ENCODE data around the gene IQSEC3. TPM values are rescaled to one million over a fixed set of nuclear protein-coding genes. Genes with fewer than 3 reads are reported as not detected.
A peak's percentile ranks its signal among the peaks of the same experiment; 100 is the strongest.

Gene IQSEC3
- total RNA-seq, 1 experiment from 2014 or later: 1.7 TPM

DNA sequence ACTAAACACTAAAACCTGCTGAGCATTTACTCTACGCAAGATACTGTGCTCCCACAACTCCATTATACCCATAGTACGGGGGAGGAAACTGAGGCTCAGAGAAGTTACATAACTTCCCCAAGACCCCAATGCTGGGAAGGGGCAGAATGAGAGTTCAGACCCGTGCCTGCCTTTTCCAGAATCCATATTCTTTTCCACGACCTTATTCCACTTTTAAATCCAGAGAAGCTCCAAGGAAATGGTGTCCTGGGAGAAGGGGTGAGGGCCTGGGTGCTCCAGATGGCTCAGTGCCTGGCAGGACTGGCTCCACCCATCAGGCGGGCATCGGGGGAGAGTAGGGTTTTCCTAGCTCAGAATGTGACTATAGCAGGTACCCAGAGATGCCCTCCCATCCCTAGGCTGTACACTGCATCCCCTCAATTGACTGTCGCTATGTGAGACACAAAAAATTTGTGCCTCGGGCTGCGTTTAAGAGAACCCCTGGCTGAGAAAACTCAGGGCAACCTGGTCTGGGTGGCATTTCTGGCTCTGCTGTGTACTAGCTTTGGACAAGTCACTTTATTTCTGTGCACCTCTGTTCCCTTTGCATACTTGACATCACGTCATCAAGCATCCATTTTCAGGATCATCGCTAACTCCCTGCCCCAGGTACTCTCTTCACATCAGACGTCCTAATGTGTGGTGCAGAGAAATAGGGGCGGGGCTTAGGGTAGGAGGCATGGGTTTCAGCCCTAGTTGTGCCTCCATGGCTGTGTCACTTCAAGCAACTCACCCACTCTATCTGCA is 11.6 kb upstream of the IQSEC3 start:
- ChIA-PET POLR2A (interaction anchor here (0.6 kb wide), 1 partner anchor 55 kb away, joined by 3 read pairs; no protein-coding TSS in a partner anchor), CTCF (interaction anchor here (0.7 kb wide), 1 partner anchor 150 kb away, joined by 3 read pairs; no protein-coding TSS in a partner anchor)
- Mint-ChIP-seq H3K4me1 (peaks cover 8% of the 10 kb centered on the region), H3K9me3 (peaks cover 34% of the 10 kb centered on the region), H3K27ac (no peak overlapping the region), H3K4me3 (no peak overlapping the region), H3K36me3 (no peaks in the 10 kb centered on the region), H3K27me3 (ENCODE audit: low read depth) (peaks cover 42% of the 10 kb centered on the region)
- DNase-seq (ENCODE audit: low spot score) (peak; percentile 17), ATAC-seq (peak; percentile 49)
- TF ChIP-seq, protein P1, sequence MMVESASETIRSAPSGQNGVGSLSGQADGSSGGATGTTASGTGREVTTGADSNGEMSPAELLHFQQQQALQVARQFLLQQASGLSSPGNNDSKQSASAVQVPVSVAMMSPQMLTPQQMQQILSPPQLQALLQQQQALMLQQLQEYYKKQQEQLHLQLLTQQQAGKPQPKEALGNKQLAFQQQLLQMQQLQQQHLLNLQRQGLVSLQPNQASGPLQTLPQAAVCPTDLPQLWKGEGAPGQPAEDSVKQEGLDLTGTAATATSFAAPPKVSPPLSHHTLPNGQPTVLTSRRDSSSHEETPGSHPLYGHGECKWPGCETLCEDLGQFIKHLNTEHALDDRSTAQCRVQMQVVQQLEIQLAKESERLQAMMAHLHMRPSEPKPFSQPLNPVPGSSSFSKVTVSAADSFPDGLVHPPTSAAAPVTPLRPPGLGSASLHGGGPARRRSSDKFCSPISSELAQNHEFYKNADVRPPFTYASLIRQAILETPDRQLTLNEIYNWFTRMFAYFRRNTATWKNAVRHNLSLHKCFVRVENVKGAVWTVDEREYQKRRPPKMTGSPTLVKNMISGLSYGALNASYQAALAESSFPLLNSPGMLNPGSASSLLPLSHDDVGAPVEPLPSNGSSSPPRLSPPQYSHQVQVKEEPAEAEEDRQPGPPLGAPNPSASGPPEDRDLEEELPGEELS (CRISPR knock-in tag; IDR thresholded peaks at IDR 0.05): no peak
- TF ChIP-seq NR2C2 (CRISPR knock-in tag; IDR thresholded peaks at IDR 0.05) (no peak), GRHL2 (CRISPR knock-in tag; IDR thresholded peaks at IDR 0.05; ENCODE audit: insufficient replicate concordance, severe bottlenecking) (no peak), ZNF263 (CRISPR knock-in tag; IDR thresholded peaks at IDR 0.05; ENCODE audit: low read depth) (no peak), FOXJ3 (CRISPR knock-in tag; IDR thresholded peaks at IDR 0.05; ENCODE audit: borderline replicate concordance) (no peak), CREB1 (CRISPR knock-in tag; IDR thresholded peaks at IDR 0.05) (no peak), TEAD1 (CRISPR knock-in tag; IDR thresholded peaks at IDR 0.05) (no peak), ETV6 (CRISPR knock-in tag; IDR thresholded peaks at IDR 0.05) (no peak), MYBL2 (CRISPR knock-in tag; IDR thresholded peaks at IDR 0.05) (no peak), ZNF671 (CRISPR knock-in tag; IDR thresholded peaks at IDR 0.05) (no peak), OVOL2 (CRISPR knock-in tag; IDR thresholded peaks at IDR 0.05; ENCODE audit: borderline replicate concordance) (no peak), FOXP1 (CRISPR knock-in tag; IDR thresholded peaks at IDR 0.05; ENCODE audit: borderline replicate concordance) (no peak), TEAD4 (CRISPR knock-in tag; IDR thresholded peaks at IDR 0.05) (no peak), ZNF219 (CRISPR knock-in tag; IDR thresholded peaks at IDR 0.05; ENCODE audit: borderline replicate concordance) (no peak)
- TF ChIP-seq, protein P2, sequence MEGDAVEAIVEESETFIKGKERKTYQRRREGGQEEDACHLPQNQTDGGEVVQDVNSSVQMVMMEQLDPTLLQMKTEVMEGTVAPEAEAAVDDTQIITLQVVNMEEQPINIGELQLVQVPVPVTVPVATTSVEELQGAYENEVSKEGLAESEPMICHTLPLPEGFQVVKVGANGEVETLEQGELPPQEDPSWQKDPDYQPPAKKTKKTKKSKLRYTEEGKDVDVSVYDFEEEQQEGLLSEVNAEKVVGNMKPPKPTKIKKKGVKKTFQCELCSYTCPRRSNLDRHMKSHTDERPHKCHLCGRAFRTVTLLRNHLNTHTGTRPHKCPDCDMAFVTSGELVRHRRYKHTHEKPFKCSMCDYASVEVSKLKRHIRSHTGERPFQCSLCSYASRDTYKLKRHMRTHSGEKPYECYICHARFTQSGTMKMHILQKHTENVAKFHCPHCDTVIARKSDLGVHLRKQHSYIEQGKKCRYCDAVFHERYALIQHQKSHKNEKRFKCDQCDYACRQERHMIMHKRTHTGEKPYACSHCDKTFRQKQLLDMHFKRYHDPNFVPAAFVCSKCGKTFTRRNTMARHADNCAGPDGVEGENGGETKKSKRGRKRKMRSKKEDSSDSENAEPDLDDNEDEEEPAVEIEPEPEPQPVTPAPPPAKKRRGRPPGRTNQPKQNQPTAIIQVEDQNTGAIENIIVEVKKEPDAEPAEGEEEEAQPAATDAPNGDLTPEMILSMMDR (IDR thresholded peaks at IDR 0.05): no peak
- TF ChIP-seq, protein P3, sequence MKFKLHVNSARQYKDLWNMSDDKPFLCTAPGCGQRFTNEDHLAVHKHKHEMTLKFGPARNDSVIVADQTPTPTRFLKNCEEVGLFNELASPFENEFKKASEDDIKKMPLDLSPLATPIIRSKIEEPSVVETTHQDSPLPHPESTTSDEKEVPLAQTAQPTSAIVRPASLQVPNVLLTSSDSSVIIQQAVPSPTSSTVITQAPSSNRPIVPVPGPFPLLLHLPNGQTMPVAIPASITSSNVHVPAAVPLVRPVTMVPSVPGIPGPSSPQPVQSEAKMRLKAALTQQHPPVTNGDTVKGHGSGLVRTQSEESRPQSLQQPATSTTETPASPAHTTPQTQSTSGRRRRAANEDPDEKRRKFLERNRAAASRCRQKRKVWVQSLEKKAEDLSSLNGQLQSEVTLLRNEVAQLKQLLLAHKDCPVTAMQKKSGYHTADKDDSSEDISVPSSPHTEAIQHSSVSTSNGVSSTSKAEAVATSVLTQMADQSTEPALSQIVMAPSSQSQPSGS (CRISPR knock-in tag; IDR thresholded peaks at IDR 0.05; ENCODE audit: borderline replicate concordance, low read depth): no peak
- TF ChIP-seq, protein P4, sequence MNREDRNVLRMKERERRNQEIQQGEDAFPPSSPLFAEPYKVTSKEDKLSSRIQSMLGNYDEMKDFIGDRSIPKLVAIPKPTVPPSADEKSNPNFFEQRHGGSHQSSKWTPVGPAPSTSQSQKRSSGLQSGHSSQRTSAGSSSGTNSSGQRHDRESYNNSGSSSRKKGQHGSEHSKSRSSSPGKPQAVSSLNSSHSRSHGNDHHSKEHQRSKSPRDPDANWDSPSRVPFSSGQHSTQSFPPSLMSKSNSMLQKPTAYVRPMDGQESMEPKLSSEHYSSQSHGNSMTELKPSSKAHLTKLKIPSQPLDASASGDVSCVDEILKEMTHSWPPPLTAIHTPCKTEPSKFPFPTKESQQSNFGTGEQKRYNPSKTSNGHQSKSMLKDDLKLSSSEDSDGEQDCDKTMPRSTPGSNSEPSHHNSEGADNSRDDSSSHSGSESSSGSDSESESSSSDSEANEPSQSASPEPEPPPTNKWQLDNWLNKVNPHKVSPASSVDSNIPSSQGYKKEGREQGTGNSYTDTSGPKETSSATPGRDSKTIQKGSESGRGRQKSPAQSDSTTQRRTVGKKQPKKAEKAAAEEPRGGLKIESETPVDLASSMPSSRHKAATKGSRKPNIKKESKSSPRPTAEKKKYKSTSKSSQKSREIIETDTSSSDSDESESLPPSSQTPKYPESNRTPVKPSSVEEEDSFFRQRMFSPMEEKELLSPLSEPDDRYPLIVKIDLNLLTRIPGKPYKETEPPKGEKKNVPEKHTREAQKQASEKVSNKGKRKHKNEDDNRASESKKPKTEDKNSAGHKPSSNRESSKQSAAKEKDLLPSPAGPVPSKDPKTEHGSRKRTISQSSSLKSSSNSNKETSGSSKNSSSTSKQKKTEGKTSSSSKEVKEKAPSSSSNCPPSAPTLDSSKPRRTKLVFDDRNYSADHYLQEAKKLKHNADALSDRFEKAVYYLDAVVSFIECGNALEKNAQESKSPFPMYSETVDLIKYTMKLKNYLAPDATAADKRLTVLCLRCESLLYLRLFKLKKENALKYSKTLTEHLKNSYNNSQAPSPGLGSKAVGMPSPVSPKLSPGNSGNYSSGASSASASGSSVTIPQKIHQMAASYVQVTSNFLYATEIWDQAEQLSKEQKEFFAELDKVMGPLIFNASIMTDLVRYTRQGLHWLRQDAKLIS (CRISPR knock-in tag; IDR thresholded peaks at IDR 0.05; ENCODE audit: borderline replicate concordance): no peak
- TF ChIP-seq, protein P5, sequence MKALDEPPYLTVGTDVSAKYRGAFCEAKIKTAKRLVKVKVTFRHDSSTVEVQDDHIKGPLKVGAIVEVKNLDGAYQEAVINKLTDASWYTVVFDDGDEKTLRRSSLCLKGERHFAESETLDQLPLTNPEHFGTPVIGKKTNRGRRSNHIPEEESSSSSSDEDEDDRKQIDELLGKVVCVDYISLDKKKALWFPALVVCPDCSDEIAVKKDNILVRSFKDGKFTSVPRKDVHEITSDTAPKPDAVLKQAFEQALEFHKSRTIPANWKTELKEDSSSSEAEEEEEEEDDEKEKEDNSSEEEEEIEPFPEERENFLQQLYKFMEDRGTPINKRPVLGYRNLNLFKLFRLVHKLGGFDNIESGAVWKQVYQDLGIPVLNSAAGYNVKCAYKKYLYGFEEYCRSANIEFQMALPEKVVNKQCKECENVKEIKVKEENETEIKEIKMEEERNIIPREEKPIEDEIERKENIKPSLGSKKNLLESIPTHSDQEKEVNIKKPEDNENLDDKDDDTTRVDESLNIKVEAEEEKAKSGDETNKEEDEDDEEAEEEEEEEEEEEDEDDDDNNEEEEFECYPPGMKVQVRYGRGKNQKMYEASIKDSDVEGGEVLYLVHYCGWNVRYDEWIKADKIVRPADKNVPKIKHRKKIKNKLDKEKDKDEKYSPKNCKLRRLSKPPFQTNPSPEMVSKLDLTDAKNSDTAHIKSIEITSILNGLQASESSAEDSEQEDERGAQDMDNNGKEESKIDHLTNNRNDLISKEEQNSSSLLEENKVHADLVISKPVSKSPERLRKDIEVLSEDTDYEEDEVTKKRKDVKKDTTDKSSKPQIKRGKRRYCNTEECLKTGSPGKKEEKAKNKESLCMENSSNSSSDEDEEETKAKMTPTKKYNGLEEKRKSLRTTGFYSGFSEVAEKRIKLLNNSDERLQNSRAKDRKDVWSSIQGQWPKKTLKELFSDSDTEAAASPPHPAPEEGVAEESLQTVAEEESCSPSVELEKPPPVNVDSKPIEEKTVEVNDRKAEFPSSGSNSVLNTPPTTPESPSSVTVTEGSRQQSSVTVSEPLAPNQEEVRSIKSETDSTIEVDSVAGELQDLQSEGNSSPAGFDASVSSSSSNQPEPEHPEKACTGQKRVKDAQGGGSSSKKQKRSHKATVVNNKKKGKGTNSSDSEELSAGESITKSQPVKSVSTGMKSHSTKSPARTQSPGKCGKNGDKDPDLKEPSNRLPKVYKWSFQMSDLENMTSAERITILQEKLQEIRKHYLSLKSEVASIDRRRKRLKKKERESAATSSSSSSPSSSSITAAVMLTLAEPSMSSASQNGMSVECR (CRISPR knock-in tag; IDR thresholded peaks at IDR 0.05; ENCODE audit: borderline replicate concordance): no peak
- TF ChIP-seq, protein P6, sequence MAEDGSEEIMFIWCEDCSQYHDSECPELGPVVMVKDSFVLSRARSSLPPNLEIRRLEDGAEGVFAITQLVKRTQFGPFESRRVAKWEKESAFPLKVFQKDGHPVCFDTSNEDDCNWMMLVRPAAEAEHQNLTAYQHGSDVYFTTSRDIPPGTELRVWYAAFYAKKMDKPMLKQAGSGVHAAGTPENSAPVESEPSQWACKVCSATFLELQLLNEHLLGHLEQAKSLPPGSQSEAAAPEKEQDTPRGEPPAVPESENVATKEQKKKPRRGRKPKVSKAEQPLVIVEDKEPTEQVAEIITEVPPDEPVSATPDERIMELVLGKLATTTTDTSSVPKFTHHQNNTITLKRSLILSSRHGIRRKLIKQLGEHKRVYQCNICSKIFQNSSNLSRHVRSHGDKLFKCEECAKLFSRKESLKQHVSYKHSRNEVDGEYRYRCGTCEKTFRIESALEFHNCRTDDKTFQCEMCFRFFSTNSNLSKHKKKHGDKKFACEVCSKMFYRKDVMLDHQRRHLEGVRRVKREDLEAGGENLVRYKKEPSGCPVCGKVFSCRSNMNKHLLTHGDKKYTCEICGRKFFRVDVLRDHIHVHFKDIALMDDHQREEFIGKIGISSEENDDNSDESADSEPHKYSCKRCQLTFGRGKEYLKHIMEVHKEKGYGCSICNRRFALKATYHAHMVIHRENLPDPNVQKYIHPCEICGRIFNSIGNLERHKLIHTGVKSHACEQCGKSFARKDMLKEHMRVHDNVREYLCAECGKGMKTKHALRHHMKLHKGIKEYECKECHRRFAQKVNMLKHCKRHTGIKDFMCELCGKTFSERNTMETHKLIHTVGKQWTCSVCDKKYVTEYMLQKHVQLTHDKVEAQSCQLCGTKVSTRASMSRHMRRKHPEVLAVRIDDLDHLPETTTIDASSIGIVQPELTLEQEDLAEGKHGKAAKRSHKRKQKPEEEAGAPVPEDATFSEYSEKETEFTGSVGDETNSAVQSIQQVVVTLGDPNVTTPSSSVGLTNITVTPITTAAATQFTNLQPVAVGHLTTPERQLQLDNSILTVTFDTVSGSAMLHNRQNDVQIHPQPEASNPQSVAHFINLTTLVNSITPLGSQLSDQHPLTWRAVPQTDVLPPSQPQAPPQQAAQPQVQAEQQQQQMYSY (CRISPR knock-in tag; IDR thresholded peaks at IDR 0.05): no peak
